ENCODE data around the gene DNAJC9. TPM values are rescaled to one million over a fixed set of nuclear protein-coding genes. Genes with fewer than 3 reads are reported as not detected.

Gene DNAJC9
- total RNA-seq, 1 experiment from 2014 or later: 63.5 TPM

DNA sequence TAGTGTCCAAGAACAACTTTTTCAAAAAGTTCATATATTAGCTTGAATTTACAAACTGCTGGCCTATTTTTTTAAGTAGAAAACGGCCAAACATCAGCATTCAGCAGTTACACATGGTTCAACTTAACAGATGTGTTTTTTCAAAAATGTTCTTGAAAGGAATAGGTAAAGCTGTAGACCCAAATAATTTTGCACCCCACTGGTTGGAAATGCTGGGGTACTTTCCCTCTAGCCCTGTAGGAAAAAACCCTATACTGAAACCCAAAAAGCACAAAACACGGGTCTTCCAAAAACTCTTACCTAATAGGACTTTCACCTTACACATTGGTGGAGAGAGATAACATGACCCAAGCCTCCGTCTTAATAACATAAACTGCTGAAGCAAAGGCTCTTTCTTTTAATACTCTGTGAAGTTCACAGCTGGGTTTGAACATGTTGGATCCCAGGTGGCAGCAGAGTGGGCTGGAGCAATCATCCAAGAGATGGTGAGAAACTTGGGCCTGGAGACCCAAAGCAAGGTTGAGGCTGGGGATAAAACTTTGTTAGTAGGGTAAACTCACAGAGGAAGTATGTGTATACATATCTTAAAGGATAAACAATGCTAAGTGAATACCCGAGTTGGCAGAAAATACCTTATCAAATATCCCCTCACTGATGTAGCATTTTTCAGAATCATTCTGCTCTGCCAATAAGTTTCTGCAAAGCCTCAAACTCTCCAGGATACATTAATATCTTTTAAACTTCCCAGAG lies 629 bp upstream of the DNAJC9 start:
- Histone ChIP-seq H3K36me3 (ENCODE audit: control insufficient read depth, insufficient read depth, low read length) (peaks cover 30% of the 10 kb centered on the region), H3K4me1 (ENCODE audit: control insufficient read depth, insufficient read depth, low read length) (peaks cover 45% of the 10 kb centered on the region), H3K4me3 (ENCODE audit: low read depth in 2 of 2, low read length in 2 of 2) (peak overlapping the region; percentile 66 to 95), H3K27me3 (ENCODE audit: control insufficient read depth, insufficient read depth, low read length) (no peaks in the 10 kb centered on the region), H3K27ac (ENCODE audit: low read length) (peak overlapping the region; percentile 99), H3K9me3 (ENCODE audit: control insufficient read depth, insufficient read depth, low read depth, low read length) (no peaks in the 10 kb centered on the region)
- DNase-seq (ENCODE audit: low read depth, low spot score) (no peak), ATAC-seq (0 out of 2 replicates have a peak, but pooled peaks have one; percentile 1)
- POLR2A ChIA-PET: interaction anchor here (0.7 kb wide), 2 partner anchors 14 to 123 kb away, joined by 3 read pairs; no protein-coding TSS in a partner anchor
- BruUV-seq (replicated peaks): TSS peak; percentile 94
- in situ Hi-C loops (cut with HindIII; ENCODE audit: low pct_unique_long_range_greater_than_20kb, low sequenced_read_pairs): no loop called here
- intact Hi-C loops (cut with micrococcal nuclease; ENCODE audit: unreplicated experiment): no loop called here
- TF ChIP-seq TCF7L2 (IDR thresholded peaks at IDR 0.05; ENCODE audit: low read depth, low read length): no peak
- TF ChIP-seq POLR2AphosphoS5 (IDR thresholded peaks at IDR 0.05; ENCODE audit: low read depth, low read length): peak; percentile 46; the same call in 1 of the 2 replicates
- CTCF ChIA-PET: no interaction called here

DNA sequence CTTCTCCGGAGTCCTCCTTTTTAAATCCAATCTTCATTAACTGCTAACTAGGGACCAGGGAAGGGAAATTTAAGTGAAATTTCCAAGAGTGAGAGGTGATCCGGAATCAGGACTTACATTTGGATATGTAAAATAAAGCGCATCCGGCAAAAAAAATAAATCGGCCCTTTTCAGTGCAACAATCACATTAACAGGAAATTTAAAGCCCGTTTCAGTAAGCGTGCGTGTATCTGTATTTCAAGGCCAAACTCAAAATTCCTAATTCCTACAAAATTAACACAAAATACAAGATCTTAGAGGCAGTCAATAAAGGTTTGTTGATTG lies 771 bp downstream of the DNAJC9 start:
- ChIA-PET POLR2A (no interaction called here), CTCF (no interaction called here)
- BruUV-seq (replicated peaks): TSS peak; percentile 49
- no peaks in the 10 kb centered on the region for H3K27me3 ChIP-seq (ENCODE audit: control insufficient read depth, insufficient read depth, low read length)
- intact Hi-C loops (cut with micrococcal nuclease; ENCODE audit: unreplicated experiment) (no loop called here), in situ Hi-C loops (cut with HindIII; ENCODE audit: low pct_unique_long_range_greater_than_20kb, low sequenced_read_pairs) (no loop called here)
- peaks cover 42% of the 10 kb centered on the region for H3K4me1 ChIP-seq (ENCODE audit: control insufficient read depth, insufficient read depth, low read length)
- H3K36me3 ChIP-seq (ENCODE audit: control insufficient read depth, insufficient read depth, low read length): peaks cover 41% of the 10 kb centered on the region
- DNase-seq (ENCODE audit: low read depth, low spot score) (no peak), ATAC-seq (no peak)
- TF ChIP-seq, protein P1, sequence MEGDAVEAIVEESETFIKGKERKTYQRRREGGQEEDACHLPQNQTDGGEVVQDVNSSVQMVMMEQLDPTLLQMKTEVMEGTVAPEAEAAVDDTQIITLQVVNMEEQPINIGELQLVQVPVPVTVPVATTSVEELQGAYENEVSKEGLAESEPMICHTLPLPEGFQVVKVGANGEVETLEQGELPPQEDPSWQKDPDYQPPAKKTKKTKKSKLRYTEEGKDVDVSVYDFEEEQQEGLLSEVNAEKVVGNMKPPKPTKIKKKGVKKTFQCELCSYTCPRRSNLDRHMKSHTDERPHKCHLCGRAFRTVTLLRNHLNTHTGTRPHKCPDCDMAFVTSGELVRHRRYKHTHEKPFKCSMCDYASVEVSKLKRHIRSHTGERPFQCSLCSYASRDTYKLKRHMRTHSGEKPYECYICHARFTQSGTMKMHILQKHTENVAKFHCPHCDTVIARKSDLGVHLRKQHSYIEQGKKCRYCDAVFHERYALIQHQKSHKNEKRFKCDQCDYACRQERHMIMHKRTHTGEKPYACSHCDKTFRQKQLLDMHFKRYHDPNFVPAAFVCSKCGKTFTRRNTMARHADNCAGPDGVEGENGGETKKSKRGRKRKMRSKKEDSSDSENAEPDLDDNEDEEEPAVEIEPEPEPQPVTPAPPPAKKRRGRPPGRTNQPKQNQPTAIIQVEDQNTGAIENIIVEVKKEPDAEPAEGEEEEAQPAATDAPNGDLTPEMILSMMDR (IDR thresholded peaks at IDR 0.05): no peak
- TF ChIP-seq SIN3A (IDR thresholded peaks at IDR 0.05; ENCODE audit: borderline replicate concordance, insufficient read depth, low read depth, low read length) (no peak), POLR2AphosphoS5 (IDR thresholded peaks at IDR 0.05; ENCODE audit: low read depth, low read length) (no peak), TCF7L2 (IDR thresholded peaks at IDR 0.05; ENCODE audit: low read depth, low read length) (no peak)
- TF ChIP-seq, protein P2, sequence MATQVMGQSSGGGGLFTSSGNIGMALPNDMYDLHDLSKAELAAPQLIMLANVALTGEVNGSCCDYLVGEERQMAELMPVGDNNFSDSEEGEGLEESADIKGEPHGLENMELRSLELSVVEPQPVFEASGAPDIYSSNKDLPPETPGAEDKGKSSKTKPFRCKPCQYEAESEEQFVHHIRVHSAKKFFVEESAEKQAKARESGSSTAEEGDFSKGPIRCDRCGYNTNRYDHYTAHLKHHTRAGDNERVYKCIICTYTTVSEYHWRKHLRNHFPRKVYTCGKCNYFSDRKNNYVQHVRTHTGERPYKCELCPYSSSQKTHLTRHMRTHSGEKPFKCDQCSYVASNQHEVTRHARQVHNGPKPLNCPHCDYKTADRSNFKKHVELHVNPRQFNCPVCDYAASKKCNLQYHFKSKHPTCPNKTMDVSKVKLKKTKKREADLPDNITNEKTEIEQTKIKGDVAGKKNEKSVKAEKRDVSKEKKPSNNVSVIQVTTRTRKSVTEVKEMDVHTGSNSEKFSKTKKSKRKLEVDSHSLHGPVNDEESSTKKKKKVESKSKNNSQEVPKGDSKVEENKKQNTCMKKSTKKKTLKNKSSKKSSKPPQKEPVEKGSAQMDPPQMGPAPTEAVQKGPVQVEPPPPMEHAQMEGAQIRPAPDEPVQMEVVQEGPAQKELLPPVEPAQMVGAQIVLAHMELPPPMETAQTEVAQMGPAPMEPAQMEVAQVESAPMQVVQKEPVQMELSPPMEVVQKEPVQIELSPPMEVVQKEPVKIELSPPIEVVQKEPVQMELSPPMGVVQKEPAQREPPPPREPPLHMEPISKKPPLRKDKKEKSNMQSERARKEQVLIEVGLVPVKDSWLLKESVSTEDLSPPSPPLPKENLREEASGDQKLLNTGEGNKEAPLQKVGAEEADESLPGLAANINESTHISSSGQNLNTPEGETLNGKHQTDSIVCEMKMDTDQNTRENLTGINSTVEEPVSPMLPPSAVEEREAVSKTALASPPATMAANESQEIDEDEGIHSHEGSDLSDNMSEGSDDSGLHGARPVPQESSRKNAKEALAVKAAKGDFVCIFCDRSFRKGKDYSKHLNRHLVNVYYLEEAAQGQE (IDR thresholded peaks at IDR 0.05; ENCODE audit: insufficient read depth in 1 of 2, low read depth in 2 of 2, low read length in 1 of 2): no peak
- H3K9me3 ChIP-seq (ENCODE audit: control insufficient read depth, insufficient read depth, low read depth, low read length): no peaks in the 10 kb centered on the region
- H3K4me3 ChIP-seq (ENCODE audit: low read depth in 2 of 2, low read length in 2 of 2): peak overlapping the region; percentile 66 to 95
- H3K27ac ChIP-seq (ENCODE audit: low read length): peak overlapping the region; percentile 99

DNA sequence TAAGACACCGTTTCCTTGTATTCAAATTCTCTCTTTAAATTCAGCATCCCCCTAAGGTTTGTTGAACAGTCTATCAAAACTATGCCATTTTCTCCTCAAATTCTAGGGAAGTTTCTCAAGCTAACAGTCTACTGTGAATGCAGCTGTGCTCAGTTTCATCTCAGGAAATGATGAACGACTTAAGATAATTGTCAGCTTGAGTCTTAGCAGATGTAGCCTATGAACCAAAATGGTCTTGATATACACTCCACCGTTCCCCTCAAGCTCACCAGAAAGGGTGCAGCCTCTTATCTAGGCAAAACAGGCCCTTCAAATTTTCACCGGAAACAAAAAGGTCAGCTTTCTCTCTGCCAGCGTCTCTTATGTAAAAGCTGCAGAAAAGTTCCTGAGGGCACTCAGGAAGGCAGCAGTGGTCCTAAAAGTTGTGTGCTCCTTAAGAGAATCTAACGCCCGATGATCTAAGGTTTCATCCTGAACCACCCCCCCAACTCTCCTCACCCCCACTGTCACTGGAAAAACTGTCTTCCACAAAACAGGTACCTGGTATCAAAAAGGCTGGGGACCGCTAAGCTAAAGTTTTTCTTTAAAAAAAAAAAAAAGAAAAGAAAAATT lies 2.1 kb downstream of the DNAJC9 start:
- in situ Hi-C loops (cut with HindIII; ENCODE audit: low pct_unique_long_range_greater_than_20kb, low sequenced_read_pairs) (no loop called here), intact Hi-C loops (cut with micrococcal nuclease; ENCODE audit: unreplicated experiment) (no loop called here)
- H3K9me3 ChIP-seq (ENCODE audit: control insufficient read depth, insufficient read depth, low read depth, low read length): no peaks in the 10 kb centered on the region
- no peaks in the 10 kb centered on the region for H3K27me3 ChIP-seq (ENCODE audit: control insufficient read depth, insufficient read depth, low read length)
- ChIA-PET CTCF (no interaction called here), POLR2A (interaction anchor here (0.7 to 1.0 kb wide), 2 partner anchors 40 to 751 kb away, joined by 3 to 5 read pairs; no protein-coding TSS in a partner anchor)
- peak overlapping the region; percentile 99 for H3K27ac ChIP-seq (ENCODE audit: low read length)
- DNase-seq (ENCODE audit: low read depth, low spot score) (no peak), ATAC-seq (no peak)
- H3K4me1 ChIP-seq (ENCODE audit: control insufficient read depth, insufficient read depth, low read length): peaks cover 31% of the 10 kb centered on the region
- peaks cover 41% of the 10 kb centered on the region for H3K36me3 ChIP-seq (ENCODE audit: control insufficient read depth, insufficient read depth, low read length)
- no TSS peak for BruUV-seq (replicated peaks)
- no peak for TF ChIP-seq POLR2AphosphoS5 (IDR thresholded peaks at IDR 0.05; ENCODE audit: low read depth, low read length)
- no peak for TF ChIP-seq TCF7L2 (IDR thresholded peaks at IDR 0.05; ENCODE audit: low read depth, low read length)
- TF ChIP-seq, protein P1 (IDR thresholded peaks at IDR 0.05): no peak
- no peak for TF ChIP-seq SIN3A (IDR thresholded peaks at IDR 0.05; ENCODE audit: borderline replicate concordance, insufficient read depth, low read depth, low read length)
- TF ChIP-seq, protein P2 (IDR thresholded peaks at IDR 0.05; ENCODE audit: insufficient read depth in 1 of 2, low read depth in 2 of 2, low read length in 1 of 2): no peak
- H3K4me3 ChIP-seq (ENCODE audit: low read depth in 2 of 2, low read length in 2 of 2): peak overlapping the region; percentile 66 to 95
